NCI-H1694 (cell line): ENCODE data around the gene UBE2L6.
A peak's percentile ranks its signal among the peaks of the same experiment; 100 is the strongest.

Experiments used
- DNase-seq: peaks from one replicate; lab custom pipeline; 2025; lab: John Stamatoyannopoulos, UW

Gene UBE2L6

DNA sequence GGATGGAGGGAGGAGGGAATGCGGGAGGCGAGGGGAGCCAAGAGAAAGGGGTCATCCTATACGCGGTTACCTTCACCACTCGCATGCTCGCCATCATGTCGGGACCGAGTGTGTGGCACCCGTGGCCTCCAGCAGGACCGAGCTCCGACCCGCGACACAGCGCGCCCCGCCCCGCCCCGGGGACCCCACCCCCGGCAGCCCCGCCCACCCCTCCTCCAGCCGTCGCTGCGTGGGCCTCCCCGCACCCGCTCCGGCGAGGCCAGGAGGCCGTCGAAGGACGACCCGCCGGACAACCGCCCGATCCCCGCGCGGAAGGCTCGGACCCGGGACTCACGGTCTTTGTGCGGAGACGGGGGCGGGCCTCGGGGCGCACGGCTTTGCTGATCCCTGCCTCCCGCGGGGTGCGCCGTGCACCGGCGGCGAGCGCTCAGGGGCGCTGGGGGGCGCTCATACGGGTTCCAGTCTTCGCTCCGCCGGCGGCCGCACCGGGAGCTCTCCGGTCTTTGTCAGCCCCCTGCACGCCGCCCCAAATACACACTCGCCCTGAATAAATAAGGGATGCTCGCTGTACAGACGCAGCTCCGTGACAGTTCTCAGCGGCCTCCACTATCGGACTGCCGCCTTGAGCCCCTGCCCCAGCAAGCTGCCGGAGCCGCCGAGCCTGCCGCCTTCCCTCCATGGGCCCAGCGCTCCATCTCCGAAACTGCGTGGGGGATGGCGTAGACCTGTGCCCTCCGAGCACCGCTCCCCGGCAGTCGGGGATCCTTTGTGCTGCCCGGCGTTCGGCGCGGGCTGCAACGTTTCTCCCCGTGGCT is at the start of gene UBE2L6:
UBE2L6 (minus strand) TSS at position 158 of the 815 bp plus-strand sequence; CDS start at position 97, 61 bp downstream.
- no peak for DNase-seq

DNA sequence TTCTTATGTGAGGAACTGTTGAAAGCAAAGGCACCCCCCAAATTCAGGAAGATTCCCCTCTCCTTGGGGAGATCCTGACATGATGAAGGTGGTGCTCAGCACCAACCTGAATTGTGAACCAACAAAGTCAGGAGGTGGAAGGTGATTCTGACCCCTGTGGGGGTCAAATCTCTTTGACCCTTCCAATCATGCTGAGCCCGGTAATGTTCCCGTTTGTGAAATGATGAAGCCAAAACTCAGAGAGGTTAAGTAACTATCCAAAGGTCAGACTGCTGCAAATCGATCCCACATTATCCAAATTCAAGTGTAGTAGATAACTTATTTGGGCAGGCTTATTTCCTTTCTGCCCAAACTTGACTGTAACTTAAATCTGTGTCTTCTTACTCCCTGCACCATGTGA is 49.1 kb upstream of the UBE2L6 start:
- DNase-seq, result no peak

DNA sequence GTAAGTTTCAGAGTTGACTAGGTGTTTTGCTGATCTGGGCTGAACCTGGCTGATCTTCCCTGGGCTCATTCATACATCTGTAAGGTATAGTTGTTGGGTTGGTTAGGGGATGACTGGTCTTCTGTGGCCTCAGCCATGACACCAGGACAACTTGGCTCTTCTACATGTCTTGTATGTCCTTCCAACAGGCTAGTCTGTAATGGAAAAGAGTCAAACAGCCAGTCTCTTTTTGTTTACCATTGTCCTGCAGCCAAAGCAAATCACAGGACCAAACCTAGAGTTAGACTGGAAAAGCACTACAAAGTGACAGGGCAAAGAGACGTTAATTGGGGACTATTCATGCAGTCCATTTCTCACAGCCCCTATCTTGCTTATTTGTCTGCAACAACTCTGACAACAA is 47.8 kb upstream of the UBE2L6 start:
- no peak for DNase-seq

DNA sequence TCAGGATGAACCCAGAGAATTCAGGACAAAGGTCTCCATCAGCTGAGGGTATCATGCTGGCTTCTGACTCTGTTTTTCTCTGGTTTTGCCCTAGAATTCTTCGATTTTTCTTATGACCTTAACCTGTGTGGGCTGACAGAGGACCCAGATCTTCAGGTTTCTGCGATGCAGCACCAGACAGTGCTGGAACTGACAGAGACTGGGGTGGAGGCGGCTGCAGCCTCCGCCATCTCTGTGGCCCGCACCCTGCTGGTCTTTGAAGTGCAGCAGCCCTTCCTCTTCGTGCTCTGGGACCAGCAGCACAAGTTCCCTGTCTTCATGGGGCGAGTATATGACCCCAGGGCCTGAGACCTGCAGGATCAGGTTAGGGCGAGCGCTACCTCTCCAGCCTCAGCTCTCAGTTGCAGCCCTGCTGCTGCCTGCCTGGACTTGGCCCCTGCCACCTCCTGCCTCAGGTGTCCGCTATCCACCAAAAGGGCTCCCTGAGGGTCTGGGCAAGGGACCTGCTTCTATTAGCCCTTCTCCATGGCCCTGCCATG is 46.8 kb upstream of the UBE2L6 start:
- DNase-seq, result no peak

DNA sequence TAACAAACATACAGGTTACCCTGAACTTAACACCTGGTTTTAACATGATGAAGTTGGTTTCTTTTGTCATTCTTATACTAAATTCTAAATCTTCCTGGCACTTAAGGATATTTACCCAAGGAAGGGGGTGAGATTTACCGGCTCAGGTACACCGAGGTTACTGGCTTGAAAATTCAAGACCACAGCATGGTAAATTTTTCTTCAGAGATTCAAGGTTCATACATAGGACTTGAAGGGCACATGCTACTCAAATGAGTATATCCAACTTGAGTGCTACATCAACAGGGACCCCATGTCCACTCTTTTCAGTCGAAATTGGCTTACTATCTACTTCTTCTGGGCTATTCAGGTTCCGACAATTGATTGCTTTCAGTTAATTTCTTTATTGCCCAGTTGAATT is 42.7 kb upstream of the UBE2L6 start:
- no peak for DNase-seq

DNA sequence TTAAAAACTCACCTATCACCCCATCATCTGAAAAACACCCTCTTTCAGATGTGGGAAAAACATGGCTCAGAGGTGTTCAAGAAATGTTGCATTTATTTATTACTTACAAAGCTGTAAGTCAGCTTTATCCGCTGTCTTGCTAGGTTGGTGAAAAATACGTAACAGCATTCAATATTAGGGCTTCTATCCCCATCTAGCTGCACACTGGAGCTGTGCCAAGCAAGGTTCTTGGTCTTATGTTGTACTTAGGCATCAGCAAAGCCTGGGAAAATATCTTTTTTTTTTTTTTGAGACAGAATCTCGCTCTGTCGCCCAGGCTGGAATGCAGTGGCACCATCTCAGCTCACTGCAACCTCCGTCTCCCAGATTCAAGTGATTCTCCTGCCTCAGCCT is 37.6 kb upstream of the UBE2L6 start:
- DNase-seq, result no peak

DNA sequence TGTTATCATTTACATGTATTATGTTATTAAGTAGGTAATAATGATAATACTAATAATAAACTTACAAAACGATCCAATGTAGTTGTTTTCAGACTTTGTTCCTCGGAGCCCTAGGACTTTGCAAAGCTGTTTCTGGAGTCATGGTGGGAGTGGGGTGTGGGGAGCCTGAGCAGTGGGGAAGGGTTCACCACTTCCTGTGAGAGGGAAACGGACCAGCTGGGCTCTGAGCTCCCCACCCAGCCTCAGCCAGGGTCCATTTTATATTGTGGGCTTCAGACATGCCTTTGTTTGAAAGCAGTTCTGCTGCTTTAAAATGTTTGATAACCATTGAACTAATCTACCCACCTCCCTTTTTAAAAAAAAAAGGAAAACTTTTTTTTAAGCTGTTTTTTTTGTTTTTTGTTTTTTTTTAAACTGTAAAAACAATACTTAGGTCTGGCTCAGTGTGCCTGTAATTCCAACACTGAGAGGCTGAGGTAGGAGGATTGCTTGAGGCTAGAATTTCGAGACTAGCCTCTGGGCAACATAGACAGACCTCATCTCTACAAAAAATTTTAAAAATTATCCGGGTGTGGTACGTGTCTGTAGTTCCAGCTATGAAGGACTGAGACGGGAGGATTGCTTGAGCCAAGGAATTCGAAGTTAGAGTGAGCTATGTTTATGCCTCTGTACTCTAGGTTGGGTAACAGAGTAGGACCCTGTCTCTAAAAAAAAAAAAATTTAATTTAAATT is 37.0 kb upstream of the UBE2L6 start:
- no peak for DNase-seq

DNA sequence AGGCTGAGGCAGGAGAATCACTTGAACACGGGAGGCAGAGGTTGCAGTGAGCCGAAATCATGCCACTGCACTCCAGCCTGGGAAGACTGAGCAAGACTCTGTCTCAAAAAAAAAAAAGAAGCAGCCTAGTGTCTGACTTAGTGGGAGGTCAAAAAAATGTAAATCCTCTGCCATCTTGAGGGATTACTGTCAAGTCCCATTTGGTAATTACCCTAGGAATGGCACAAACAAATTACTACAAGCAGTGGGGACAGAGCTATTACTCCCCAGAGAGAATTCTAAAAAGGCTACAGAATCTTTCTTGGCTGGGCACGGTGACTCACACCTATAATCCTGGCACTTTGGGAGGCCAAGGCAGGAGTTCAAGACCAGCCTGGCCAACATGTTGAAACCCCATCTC is 33.8 kb upstream of the UBE2L6 start:
- DNase-seq, result no peak

DNA sequence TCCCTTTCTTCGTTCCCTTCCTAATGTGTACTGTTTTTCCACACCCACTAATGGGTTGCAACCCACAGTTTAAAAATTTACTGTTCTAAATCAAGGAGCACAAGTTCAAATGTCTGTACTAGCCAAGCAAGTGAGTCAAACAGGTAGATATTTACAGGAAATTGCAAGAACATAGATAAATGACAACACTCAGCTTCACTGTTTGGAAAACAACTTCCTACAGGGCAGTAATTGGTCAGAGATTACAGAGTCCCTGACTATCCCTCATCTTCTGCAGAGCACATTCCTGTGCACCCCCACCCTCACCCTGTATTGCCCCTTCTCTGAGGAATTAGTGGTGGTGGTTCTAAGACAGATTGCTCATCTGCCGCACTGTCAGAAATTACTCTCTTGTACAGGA is 31.9 kb upstream of the UBE2L6 start:
- DNase-seq, result no peak

DNA sequence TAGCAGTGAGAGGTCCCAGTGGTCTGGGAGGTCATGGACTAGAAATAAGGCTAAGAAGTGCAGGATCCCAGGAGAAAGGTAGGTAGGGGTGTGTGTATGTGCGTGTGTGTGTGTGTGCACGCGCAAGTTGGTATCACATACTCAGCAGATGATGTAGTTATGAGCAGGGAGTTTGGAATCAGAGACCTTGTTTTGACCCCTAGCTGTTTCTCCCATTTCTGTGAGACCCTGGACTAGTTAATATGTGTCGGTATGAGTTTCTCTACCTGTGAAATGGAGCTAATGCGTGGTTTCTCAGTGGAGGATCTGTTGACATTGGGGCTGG is 31.3 kb upstream of the UBE2L6 start:
- DNase-seq, result no peak

DNA sequence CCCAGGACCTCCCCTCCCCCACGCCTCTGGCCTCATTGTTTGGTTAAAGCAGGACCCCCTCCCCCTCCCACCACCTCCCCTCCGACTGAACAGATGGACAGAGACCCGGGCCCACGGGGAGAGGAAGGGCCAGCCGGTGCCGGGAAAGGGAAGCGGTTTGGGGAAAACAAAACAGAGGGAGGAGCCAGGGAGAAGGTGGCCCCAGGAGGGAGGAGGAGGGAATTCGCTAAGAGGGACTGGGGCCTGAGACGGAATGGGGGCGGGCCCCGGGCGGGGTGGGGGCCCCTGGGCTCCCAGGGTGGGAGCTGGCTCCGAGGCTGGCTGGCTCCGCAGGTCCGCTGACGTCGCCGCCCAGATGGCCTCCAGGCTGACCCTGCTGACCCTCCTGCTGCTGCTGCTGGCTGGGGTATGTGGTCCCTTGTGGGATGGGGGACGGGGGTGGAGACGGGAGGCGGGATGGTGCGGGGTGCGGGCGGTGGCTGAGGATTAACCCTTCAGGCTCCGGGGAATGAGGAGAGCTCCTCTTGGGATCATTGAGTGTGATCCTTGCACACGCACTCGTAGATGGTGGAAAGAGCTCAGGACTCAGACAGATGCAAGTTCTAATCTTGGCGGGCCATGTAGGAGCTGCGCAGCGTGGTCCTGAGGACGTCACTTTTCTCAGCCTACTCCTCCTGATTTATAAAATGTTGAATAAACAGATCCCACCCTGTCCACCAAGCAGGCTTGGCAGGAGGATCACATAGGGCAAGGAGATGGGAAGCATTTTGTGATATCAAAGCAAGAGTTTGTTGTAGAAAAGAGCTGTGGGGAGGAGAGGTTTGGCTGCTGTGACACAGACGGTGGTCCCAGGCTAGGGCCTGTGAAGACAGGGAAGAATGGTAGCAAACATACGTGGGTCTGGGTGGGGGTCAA is 30.7 kb upstream of the UBE2L6 start:
- DNase-seq, result no peak

DNA sequence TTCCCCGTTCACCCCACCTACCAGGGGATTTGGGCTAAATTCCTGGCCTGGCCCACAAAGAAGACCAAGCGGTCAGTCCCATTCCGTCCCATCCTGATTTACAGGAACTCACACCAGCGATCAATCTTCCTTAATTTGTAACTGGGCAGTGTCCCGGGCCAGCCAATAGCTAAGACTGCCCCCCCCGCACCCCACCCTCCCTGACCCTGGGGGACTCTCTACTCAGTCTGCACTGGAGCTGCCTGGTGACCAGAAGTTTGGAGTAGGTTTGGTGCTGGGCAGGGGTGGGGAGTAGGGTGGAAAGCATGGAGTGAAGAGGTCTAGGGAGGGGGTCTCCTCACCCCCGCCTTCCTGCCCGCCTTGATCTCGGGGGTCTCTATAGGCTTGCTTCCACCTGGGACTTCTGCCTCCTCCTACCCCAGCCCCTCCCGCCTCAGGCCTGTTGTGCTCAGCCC is 30.0 kb upstream of the UBE2L6 start, which contains the start of gene SERPING1:
SERPING1 (plus strand) TSS at position 225 of the 455 bp plus-strand sequence. CDS start 586 bp downstream, outside the sequence.
- no peak for DNase-seq

DNA sequence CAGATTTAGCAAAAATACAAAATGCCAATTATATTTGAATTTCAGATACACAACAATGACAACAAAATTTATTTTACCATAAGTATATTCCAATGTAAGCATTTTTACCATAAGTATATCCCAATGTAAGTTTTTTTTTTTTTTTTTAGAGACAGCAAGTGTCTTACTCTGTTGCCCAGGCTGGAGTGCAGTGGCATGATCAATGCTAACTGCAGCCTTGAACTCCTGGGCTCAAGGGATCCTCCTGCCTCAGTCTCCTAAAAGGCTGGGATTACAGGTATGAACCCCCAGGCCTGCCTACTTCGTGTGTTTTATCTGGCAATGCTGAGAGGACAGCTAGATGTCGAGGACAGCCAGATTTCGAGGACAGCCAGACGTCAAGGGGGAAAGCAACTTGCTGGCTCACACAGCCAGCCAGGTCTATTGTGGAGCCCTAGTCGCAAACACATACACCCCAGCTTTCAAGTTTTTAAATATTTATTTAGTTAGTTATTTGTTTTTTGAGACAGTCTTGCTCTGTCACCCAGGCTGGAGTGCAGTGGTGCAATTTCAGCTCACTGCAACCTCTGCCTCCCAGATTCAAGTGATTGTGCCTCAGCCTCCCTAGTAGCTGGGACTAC is 28.9 kb upstream of the UBE2L6 start:
- no peak for DNase-seq

DNA sequence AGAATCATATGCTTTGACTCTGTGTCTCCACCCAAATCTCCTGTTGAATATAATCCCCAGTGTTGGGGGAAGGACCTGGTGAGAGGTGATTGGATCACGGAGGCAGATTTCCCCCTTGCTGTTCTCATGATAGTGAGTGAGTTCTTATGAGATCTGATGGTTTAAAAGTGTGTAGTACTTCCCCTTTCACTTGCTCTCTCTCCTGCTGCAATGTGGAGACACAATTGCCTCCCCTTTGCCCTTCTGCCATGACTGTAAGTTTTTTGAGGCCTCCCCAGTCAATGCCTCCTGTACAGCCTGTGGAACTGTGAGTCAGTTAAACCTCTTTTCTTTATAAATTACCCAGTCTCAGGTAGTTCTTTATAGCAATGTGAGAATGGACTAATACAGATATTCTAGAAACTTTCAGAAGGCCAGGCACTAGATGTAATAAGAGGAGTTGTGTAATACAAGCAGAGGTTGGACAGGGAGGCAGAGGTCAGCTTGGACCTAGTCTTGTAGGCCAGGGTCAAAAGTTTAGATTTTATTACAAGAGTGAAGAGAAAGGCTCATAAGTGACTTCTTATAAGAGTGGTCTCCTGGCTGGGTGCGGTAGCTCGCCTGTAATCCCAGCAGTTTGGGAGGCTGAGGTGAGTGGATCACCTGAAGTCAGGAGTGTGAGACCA is 20.7 kb upstream of the UBE2L6 start:
- DNase-seq, result no peak

DNA sequence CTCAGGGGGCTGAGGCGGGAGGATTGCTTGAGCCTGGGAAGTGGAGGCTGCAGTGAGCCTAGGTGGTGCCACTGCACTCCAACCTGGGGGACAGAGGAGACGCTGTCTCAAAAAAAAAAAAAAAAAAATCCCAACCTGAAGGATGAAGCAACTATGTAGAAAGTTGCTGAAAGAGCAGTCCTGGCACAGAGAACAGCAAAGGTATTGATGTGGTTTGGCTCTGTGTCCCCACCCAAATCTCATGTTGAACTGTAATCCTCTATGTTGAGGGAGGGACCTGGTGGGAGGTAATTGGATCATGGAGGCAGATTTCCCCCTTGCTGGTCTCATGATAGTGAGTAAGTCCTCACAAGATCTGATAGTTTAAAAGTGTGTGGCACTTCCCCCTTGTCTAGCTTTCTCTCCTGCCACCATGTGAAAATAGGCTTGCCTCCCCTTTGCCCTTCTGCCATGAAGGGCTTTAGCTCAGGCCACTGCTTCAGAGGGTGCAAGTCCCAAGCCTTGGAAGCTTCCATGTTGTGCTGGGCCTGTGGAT is 19.3 kb upstream of the UBE2L6 start:
- no peak for DNase-seq

DNA sequence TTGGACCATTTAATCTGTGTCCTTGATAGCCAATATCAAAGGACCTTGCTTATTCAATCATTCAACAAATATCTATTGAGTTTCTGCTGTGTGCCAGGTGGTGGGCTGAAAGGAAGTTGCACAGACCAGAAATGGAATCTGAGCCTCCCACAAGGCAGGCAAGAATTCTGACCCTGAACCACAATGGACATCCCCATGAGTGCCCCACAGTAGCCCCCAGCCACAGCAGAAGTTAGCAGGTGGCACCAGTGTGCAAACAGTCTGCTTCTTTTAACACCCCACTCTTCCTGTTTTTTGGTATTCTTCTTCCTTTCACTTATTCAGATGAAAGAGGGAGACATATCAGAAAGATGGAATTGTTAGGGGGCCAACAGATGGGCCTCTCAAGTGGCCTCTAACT is 17.8 kb upstream of the UBE2L6 start:
- DNase-seq, result no peak

DNA sequence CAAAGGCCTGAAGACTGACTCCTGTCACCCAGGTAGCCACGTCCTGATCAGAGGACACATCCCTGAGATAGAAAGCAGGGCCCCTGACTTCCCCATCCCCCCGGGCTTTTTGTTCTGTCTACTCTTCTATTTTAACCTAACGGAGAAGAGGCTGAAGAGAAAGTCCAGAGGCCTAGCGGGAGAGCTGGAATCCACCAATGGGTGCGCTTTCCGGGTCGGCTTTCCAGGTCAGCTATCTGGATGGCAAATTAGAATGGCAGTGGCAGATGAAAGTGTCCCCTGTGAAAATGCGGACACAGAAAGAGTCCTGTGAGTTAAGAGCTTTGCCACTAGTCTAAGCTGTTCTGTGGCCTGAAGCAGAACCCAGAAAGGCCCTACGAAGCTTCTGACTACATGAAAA is 16.9 kb upstream of the UBE2L6 start:
- no peak for DNase-seq

DNA sequence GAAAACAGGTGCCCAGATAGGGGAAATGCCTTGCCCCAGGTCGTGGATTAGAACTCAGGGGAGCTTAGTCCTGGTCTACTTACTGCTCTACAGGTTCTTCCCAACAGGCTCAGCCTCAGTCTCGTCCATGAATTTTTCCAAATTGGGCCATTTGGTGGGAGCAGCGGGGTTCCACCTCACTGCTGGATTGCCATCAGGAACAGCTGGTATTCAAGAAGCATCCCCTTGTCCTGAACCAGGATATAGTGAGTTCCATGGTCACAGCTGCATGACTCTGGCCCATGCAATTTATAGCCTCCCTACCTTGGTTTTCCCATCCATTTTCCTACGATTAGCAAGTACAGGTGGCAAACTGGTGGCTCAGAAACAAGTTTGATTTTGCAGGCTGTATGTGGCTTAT is 6.6 kb upstream of the UBE2L6 start:
- DNase-seq, result no peak

DNA sequence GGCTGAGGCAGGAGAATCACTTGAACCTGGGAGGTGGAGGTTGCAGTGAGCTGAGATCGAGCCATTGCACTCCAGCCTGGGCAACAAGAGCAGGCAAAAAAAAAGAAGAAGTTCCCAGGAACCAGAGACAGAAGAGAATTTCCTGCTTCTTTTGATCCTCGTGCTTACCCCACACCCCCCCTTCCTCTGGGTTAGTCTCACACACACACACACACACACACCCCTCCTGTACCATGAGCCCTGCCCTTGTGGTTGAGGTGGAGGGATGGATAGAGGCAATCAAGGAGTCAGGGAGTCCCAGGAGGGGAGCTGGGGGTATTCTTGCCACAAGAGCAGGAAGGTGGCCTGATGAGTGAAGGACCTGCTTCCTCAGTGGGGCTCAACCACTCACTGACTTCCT is 4.1 kb upstream of the UBE2L6 start:
- no peak for DNase-seq

DNA sequence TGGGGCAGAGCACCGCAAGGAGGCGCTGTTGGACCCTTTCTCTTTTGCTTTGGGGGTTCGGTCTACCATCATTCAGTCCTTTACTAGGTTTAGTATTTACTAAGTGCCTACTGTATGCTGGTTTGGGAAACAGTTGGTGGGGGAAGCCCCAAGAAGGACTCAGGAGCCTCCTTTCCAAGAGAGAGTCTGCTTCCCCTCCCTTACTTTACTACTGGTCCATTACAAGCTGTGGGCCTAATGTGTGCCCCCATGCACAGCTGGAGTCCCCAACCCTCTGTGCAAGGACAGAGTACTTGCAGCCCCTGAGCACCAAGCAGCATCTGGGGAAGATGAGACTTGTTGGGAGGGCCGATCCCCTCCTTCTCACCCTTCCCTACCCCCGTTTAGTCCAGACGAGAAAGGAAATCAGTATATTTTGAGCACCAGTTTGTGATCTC is 876 bp upstream of the UBE2L6 start:
- DNase-seq, result peak; percentile 58
